HG03097 (cell line): ENCODE data around the gene DPYSL3.

Experiments
- ATAC-seq: cut with Tn5 transposase; IDR thresholded peaks from one replicate; pipeline ENCODE4 v1.9.1; 2021; ENCODE audit not compliant: unreplicated experiment, low FRiP score

The DPYSL3 gene

GRCh38 chr5:147479444-147479843, 30.4 kb downstream of the DPYSL3 start:
- no peak for ATAC-seq

- ATAC-seq = no peak
Observed at GRCh38 chr5:147474140-147474539, 35.7 kb downstream of the DPYSL3 start.

- ATAC-seq = no peak
Observed at GRCh38 chr5:147472664-147473475, 37.0 kb downstream of the DPYSL3 start.

GRCh38 chr5:147467973-147468508, 41.8 kb downstream of the DPYSL3 start:
- no peak for ATAC-seq

GRCh38 chr5:147466360-147466980, 43.4 kb downstream of the DPYSL3 start:
- ATAC-seq = no peak

GRCh38 chr5:147465747-147466146, 44.1 kb downstream of the DPYSL3 start:
- no peak for ATAC-seq

GRCh38 chr5:147464211-147464610, 45.7 kb downstream of the DPYSL3 start:
- ATAC-seq = no peak

GRCh38 chr5:147461915-147462314, 48.0 kb downstream of the DPYSL3 start:
- ATAC-seq = no peak

GRCh38 chr5:147460380-147460779, 49.5 kb downstream of the DPYSL3 start:
- ATAC-seq = no peak

- ATAC-seq = no peak
Observed at GRCh38 chr5:147458581-147458980, 51.3 kb downstream of the DPYSL3 start.

- no peak for ATAC-seq
Observed at GRCh38 chr5:147455822-147456450, 53.9 kb downstream of the DPYSL3 start.

- no peak for ATAC-seq
Observed at GRCh38 chr5:147454996-147455677, 54.7 kb downstream of the DPYSL3 start.

GRCh38 chr5:147453875-147454814, 55.7 kb downstream of the DPYSL3 start:
- peak; percentile 87 for ATAC-seq

- no peak for ATAC-seq
Observed at GRCh38 chr5:147452165-147452811, 57.6 kb downstream of the DPYSL3 start.

GRCh38 chr5:147451193-147451592, 58.7 kb downstream of the DPYSL3 start:
- no peak for ATAC-seq

GRCh38 chr5:147450606-147451005, 59.3 kb downstream of the DPYSL3 start:
- no peak for ATAC-seq

GRCh38 chr5:147448766-147449165, 61.1 kb downstream of the DPYSL3 start:
- no peak for ATAC-seq

- ATAC-seq = no peak
Observed at GRCh38 chr5:147446523-147446922, 63.3 kb downstream of the DPYSL3 start.

GRCh38 chr5:147445917-147446316, 64.0 kb downstream of the DPYSL3 start:
- no peak for ATAC-seq
